Stimulated activated naive B cell treated with anti-CD40 and anti-IgM and Interleukin-4, amounts not matched to agents 10 μg/mL and 1 μg/mL and 100 μg/mL, for 72 hours (primary cell): ENCODE data around the gene DHPS.
"Not testable (repeated sequence)": the region's sequence is repeated elsewhere in the genome, so short reads cannot be mapped to it uniquely, and the experiment has no call there.

Experiments
- ATAC-seq, 2 donors: fragments of 150-1000 bp; cut with Tn5 transposase; replicated peaks; 2 replicates each; pipeline ENCODE4 v1.10.0; 2021; ENCODE audit warnings: moderate library complexity in 1 of 2
- DNase-seq: peaks from one replicate; pipeline ENCODE4 v3.0.0; 2021
- H3K27ac Mint-ChIP-seq: one replicate; pipeline ENCODE4 v1.8.0; 2022; ENCODE audit warnings: mild to moderate bottlenecking, mixed read lengths
- H3K27me3 Mint-ChIP-seq, 2 donors: one replicate each; pipeline ENCODE4 v1.8.0; 2022; ENCODE audit warnings: mixed read lengths in 2 of 2
- H3K36me3 Mint-ChIP-seq, 2 donors: one replicate each; pipeline ENCODE4 v1.8.0; 2022; ENCODE audit warnings: mixed read lengths in 2 of 2, mild to moderate bottlenecking in 1 of 2
- H3K4me1 Mint-ChIP-seq, 2 donors: one replicate each; pipeline ENCODE4 v1.8.0; 2022; ENCODE audit warnings: mixed read lengths in 2 of 2, mild to moderate bottlenecking in 1 of 2
- H3K4me3 Mint-ChIP-seq, 2 donors: one replicate each; pipeline ENCODE4 v1.8.0; 2022; ENCODE audit warnings: mild to moderate bottlenecking in 2 of 2, mixed read lengths in 2 of 2, moderate library complexity in 1 of 2
- H3K9me3 Mint-ChIP-seq, 2 donors: one replicate each; pipeline ENCODE4 v1.8.0; 2022; ENCODE audit warnings: mixed read lengths in 2 of 2, mild to moderate bottlenecking in 1 of 2

The DHPS gene

GRCh38 chr19:12681074-12681987 is at the start of gene DHPS:
Gene DHPS (minus strand): TSS chr19:12681880. CDS start chr19:12681766, 114 bp downstream.
- DNase-seq (peak; percentile 90), ATAC-seq (peak; percentile 86)
- Mint-ChIP-seq H3K4me1 (peaks cover 27 to 32% of the 10 kb centered on the region in 2 donors), H3K36me3 (peaks cover 24 to 31% of the 10 kb centered on the region in 2 donors), H3K27ac (peak within 1 kb of the TSS; percentile 97), H3K4me3 (peak within 1 kb of the TSS; percentile 96 to 97), H3K27me3 (no peaks in the 10 kb centered on the region), H3K9me3 (no peaks in the 10 kb centered on the region)

DNA sequence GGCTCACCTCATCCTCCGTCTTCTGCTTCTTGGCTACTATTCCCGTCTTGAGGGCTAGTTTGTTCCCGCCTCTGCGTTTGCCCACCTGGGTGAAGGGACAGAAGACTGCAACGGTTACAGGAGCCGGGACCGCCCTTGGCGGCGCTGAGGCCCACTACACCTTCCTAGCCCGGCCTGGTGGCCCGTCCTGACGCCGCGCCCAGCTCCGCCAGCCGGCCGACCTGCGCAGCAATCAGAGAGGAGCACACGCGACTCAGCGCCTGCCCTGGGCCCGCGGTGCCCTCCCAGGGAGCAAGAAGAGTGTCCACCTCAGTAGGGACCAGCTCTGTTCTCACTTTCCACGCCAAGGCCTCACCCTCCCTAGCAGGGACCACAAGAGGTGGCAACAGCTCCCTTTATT is 49.7 kb upstream of the DHPS start:
- Mint-ChIP-seq H3K27ac (no peak overlapping the region), H3K9me3 (no peaks in the 10 kb centered on the region), H3K4me1 (peaks cover 34 to 68% of the 10 kb centered on the region in 2 donors), H3K27me3 (no peaks in the 10 kb centered on the region), H3K36me3 (peaks cover 43 to 48% of the 10 kb centered on the region in 2 donors), H3K4me3 (no peak overlapping the region)
- no peak for ATAC-seq
- DNase-seq: no peak

- H3K27ac Mint-ChIP-seq: peak overlapping the region; percentile 88
- peaks cover 34 to 68% of the 10 kb centered on the region in 2 donors for H3K4me1 Mint-ChIP-seq
- DNase-seq (no peak), ATAC-seq (peak; percentile 50 to 54)
- peak overlapping the region; percentile 64 to 68 for H3K4me3 Mint-ChIP-seq
- no peaks in the 10 kb centered on the region for H3K27me3 Mint-ChIP-seq
- H3K36me3 Mint-ChIP-seq: peaks cover 43 to 49% of the 10 kb centered on the region in 2 donors
- no peaks in the 10 kb centered on the region for H3K9me3 Mint-ChIP-seq
Observed at GRCh38 chr19:12730064-12730463, 48.4 kb upstream of the DHPS start.

GRCh38 chr19:12727745-12728433 is 46.2 kb upstream of the DHPS start:
- ATAC-seq: no peak

GRCh38 chr19:12726988-12727316 is 45.3 kb upstream of the DHPS start:
- no peak overlapping the region for H3K4me3 Mint-ChIP-seq
- no peak overlapping the region for H3K27ac Mint-ChIP-seq
- DNase-seq: no peak
- no peaks in the 10 kb centered on the region for H3K27me3 Mint-ChIP-seq
- H3K4me1 Mint-ChIP-seq: peaks cover 25 to 60% of the 10 kb centered on the region in 2 donors
- peaks cover 32 to 45% of the 10 kb centered on the region in 2 donors for H3K36me3 Mint-ChIP-seq
- no peak for ATAC-seq
- H3K9me3 Mint-ChIP-seq: no peaks in the 10 kb centered on the region

More at GRCh38 chr19:12727745-12728433, 46.2 kb upstream of the DHPS start:
- Mint-ChIP-seq H3K4me3 (no peak overlapping the region), H3K4me1 (peaks cover 32 to 69% of the 10 kb centered on the region in 2 donors), H3K27me3 (no peaks in the 10 kb centered on the region), H3K27ac (peak overlapping the region; percentile 25), H3K36me3 (peaks cover 35 to 46% of the 10 kb centered on the region in 2 donors), H3K9me3 (no peaks in the 10 kb centered on the region)
- no peak for DNase-seq

GRCh38 chr19:12725612-12726011 is 43.9 kb upstream of the DHPS start:
- Mint-ChIP-seq H3K4me1 (peaks cover 31 to 60% of the 10 kb centered on the region in 2 donors), H3K36me3 (peaks cover 36 to 52% of the 10 kb centered on the region in 2 donors)

GRCh38 chr19:12723641-12724426 is 42.2 kb upstream of the DHPS start, which contains the start of gene TNPO2:
Gene TNPO2 (minus strand): TSS chr19:12723932. CDS start chr19:12720977, 2,955 bp downstream.
- peak; percentile 64 to 68 for ATAC-seq
- Mint-ChIP-seq H3K4me3 (peak within 1 kb of the TSS; percentile 90 to 91), H3K4me1 (peaks cover 23 to 54% of the 10 kb centered on the region in 2 donors), H3K9me3 (no peaks in the 10 kb centered on the region), H3K36me3 (peaks cover 25 to 45% of the 10 kb centered on the region in 2 donors), H3K27me3 (no peaks in the 10 kb centered on the region), H3K27ac (peak within 1 kb of the TSS; percentile 89)
- DNase-seq: peak; percentile 53

More at GRCh38 chr19:12725612-12726011, 43.9 kb upstream of the DHPS start:
- H3K9me3 Mint-ChIP-seq, H3K4me3 Mint-ChIP-seq, H3K27ac Mint-ChIP-seq, ATAC-seq, DNase-seq, H3K27me3 Mint-ChIP-seq: not testable (repeated sequence)

DNA sequence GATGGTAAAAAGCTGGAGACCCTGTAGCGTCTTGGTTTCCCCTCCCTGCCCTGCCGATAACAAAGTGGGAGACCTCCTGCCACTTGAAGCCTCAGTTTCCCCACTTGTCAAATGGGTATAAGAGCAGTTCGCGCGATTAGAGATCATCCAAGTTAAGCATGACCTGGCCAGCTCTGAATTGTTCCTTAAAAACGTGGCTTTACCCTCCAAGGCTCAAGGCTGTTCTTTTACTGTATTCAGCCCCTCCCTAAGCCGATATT is 41.6 kb upstream of the DHPS start:
- Mint-ChIP-seq H3K4me3 (peak overlapping the region; percentile 90 to 91), H3K27ac (peak overlapping the region; percentile 89), H3K9me3 (no peaks in the 10 kb centered on the region), H3K36me3 (peaks cover 26 to 46% of the 10 kb centered on the region in 2 donors), H3K27me3 (no peaks in the 10 kb centered on the region), H3K4me1 (peaks cover 24 to 54% of the 10 kb centered on the region in 2 donors)
- no peak for DNase-seq
- peak; percentile 10 to 19 for ATAC-seq

- peak; percentile 88 to 89 for ATAC-seq
- peaks cover 20 to 41% of the 10 kb centered on the region in 2 donors for H3K36me3 Mint-ChIP-seq
- H3K27me3 Mint-ChIP-seq: no peaks in the 10 kb centered on the region
- H3K4me3 Mint-ChIP-seq: peak overlapping the region; percentile 90 to 91
- no peaks in the 10 kb centered on the region for H3K9me3 Mint-ChIP-seq
- H3K27ac Mint-ChIP-seq: peak overlapping the region; percentile 89
- peak; percentile 91 for DNase-seq
- H3K4me1 Mint-ChIP-seq: peaks cover 24 to 51% of the 10 kb centered on the region in 2 donors
Observed at GRCh38 chr19:12722566-12723380, 41.1 kb upstream of the DHPS start.

GRCh38 chr19:12721656-12722565 is 40.2 kb upstream of the DHPS start:
- Mint-ChIP-seq H3K27ac (peak overlapping the region; percentile 96), H3K9me3 (no peaks in the 10 kb centered on the region), H3K4me3 (peak overlapping the region; percentile 91 to 94), H3K36me3 (peaks cover 20 to 38% of the 10 kb centered on the region in 2 donors), H3K27me3 (no peaks in the 10 kb centered on the region), H3K4me1 (peaks cover 24 to 49% of the 10 kb centered on the region in 2 donors)
- DNase-seq (peak; percentile 30), ATAC-seq (peak; percentile 61 to 66)

DNA sequence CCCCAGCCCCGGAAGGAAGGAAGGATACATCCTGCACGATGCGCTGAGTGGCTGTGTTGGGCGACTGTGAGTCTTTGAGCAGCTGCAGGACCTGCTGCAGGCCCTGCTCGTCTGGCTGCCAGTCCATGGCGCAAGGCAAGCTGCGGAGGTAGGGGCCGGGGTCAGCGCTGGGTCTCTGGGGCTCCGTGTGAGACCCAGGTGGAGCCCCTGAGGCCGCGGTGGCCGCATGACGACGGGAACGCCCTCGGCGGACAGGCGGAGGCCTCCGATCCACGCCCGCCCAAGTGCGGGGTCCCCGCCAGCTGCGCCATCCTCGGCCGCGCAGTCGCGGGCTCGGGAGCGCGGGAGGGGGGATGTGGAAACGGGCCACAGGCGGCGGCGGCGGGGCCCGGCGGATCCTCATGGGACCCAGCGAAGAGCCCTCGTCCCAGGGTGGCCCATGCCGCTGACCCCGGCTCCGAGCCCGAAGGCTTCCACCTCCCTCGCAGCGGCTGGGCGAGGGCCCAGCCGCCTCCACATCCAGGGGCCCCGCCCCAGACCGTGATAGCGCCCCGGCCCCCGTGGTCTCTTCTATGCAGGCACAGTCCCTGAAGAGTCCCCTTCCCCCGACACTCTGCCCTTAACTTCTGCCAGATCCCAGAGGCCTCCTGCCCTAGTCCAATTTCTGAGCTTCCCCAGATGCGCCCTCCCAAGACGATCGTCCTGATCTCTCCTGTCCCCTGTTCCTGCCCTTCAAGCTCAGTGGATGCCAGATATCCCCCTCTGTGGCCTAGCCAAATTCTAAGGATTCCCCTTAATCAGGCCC is 39.4 kb upstream of the DHPS start:
- Mint-ChIP-seq H3K4me3 (peak overlapping the region; percentile 91 to 94), H3K4me1 (peaks cover 24 to 50% of the 10 kb centered on the region in 2 donors), H3K27me3 (no peaks in the 10 kb centered on the region), H3K36me3 (peaks cover 20 to 38% of the 10 kb centered on the region in 2 donors), H3K9me3 (no peaks in the 10 kb centered on the region), H3K27ac (peak overlapping the region; percentile 96)
- no peak for ATAC-seq
- DNase-seq: no peak

DNA sequence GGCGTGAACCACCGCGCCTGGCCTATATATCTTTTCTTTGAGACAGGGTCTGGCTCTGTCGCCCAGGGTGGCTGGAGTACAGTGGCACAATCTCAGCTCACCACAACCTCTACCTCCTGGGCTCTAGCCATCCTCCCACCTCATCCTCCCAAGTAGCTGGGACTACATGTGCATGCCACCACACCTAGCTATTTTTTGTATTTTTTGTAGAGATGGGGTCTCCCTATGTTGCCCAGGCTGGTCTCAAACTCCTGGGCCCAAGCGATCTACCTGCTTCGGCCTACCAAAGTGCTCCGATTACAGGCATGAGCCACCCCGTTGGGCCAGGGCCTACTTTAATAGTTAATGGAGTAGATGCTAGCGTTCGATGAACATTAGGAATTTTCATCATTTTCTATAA is 38.6 kb upstream of the DHPS start:
- no peaks in the 10 kb centered on the region for H3K9me3 Mint-ChIP-seq
- H3K27me3 Mint-ChIP-seq: no peaks in the 10 kb centered on the region
- DNase-seq (no peak), ATAC-seq (no peak)
- H3K27ac Mint-ChIP-seq: peak overlapping the region; percentile 42
- peak overlapping the region; percentile 85 to 91 for H3K4me3 Mint-ChIP-seq
- H3K36me3 Mint-ChIP-seq: peaks cover 23 to 42% of the 10 kb centered on the region in 2 donors
- H3K4me1 Mint-ChIP-seq: peaks cover 24 to 54% of the 10 kb centered on the region in 2 donors
